Esophagus squamous epithelium (tissue), 4 donors: ENCODE results near the gene KRTAP5-9.
"Not testable (repeated sequence)": the region's sequence is repeated elsewhere in the genome, so short reads cannot be mapped to it uniquely, and the experiment has no call there.

Experiments
- POLR2A ChIP-seq, 4 donors: fragments of 450-650 bp; IDR thresholded peaks; one replicate each; pipeline ENCODE4 v1.6.1; 2017; ENCODE audit warnings: antibody characterized with exemption in 4 of 4, mild to moderate bottlenecking in 4 of 4, moderate library complexity in 3 of 4
- TF ChIP-seq, protein P1 (sequence below), 6 experiments: fragments of 450-650 bp in 4 of 6; fragments of 200-600 bp in 2 of 6; sonication (generic) in 2 of 6; IDR thresholded peaks; one replicate each; pipeline ENCODE4 v1.5.1; 2016 to 2019; ENCODE audit warnings: antibody characterized with exemption in 6 of 6, mild to moderate bottlenecking in 4 of 6, moderate library complexity in 4 of 6

DNA sequence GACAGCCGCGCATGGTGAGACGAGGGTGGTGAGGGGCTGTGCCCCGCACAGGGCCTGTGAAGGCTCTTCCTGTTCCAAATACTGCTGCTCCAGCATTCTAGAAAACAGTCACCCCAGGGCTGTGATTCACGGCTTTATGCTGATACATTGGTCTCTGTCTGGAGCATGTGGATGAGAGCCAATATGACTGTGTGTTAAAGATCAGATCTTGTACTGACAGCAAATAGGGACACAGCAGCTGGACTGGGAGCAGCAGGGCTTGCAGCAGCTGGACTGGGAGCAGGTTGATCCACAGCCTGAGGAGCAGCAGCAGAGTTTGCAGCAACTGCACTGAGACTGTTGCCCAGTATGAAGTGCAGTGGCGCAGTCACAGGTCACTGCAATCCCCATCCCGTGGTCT, 31.3 kb downstream of the KRTAP5-9 start:
- TF ChIP-seq POLR2A (IDR thresholded peaks at IDR 0.05): not testable (repeated sequence)
- TF ChIP-seq, protein P1, sequence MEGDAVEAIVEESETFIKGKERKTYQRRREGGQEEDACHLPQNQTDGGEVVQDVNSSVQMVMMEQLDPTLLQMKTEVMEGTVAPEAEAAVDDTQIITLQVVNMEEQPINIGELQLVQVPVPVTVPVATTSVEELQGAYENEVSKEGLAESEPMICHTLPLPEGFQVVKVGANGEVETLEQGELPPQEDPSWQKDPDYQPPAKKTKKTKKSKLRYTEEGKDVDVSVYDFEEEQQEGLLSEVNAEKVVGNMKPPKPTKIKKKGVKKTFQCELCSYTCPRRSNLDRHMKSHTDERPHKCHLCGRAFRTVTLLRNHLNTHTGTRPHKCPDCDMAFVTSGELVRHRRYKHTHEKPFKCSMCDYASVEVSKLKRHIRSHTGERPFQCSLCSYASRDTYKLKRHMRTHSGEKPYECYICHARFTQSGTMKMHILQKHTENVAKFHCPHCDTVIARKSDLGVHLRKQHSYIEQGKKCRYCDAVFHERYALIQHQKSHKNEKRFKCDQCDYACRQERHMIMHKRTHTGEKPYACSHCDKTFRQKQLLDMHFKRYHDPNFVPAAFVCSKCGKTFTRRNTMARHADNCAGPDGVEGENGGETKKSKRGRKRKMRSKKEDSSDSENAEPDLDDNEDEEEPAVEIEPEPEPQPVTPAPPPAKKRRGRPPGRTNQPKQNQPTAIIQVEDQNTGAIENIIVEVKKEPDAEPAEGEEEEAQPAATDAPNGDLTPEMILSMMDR (IDR thresholded peaks at IDR 0.05): not testable (repeated sequence)
